NCI-H2196 treated with DMSO at 0.1 percent for 48 hours (cell line): Measurements from ENCODE around the gene KMO.

Experiments used
- DNase-seq: peaks from one replicate; lab custom pipeline; 2025; ENCODE audit not compliant: unreplicated experiment; lab: John Stamatoyannopoulos, UW

The KMO gene

GRCh38 chr1:241532162-241532531 is at the start of gene KMO:
TSS of gene KMO (plus strand) at chr1:241532378. CDS start at chr1:241532445, 67 bp downstream.
- no peak for DNase-seq

- DNase-seq: no peak
Measured at GRCh38 chr1:241482761-241483250, 49.4 kb upstream of the KMO start.

GRCh38 chr1:241485145-241485544 is 47.0 kb upstream of the KMO start:
- DNase-seq: no peak

GRCh38 chr1:241485554-241485992 is 46.6 kb upstream of the KMO start:
- no peak for DNase-seq

GRCh38 chr1:241488739-241489138 is 43.4 kb upstream of the KMO start:
- no peak for DNase-seq

- DNase-seq: no peak
Measured at GRCh38 chr1:241495741-241496140, 36.4 kb upstream of the KMO start.

- no peak for DNase-seq
Measured at GRCh38 chr1:241499910-241500309, 32.3 kb upstream of the KMO start.

GRCh38 chr1:241503444-241503843 is 28.7 kb upstream of the KMO start:
- DNase-seq: no peak

- no peak for DNase-seq
Measured at GRCh38 chr1:241507189-241507863, 24.9 kb upstream of the KMO start.

GRCh38 chr1:241513378-241513777 is 18.8 kb upstream of the KMO start:
- DNase-seq: no peak

GRCh38 chr1:241518476-241519307 is 13.5 kb upstream of the KMO start:
- no peak for DNase-seq

- DNase-seq: peak; percentile 84
Measured at GRCh38 chr1:241519308-241520079, 12.7 kb upstream of the KMO start, which contains the start of gene FH. TSS of gene FH (minus strand) at chr1:241519755. CDS start at chr1:241519722, 33 bp downstream.

GRCh38 chr1:241520080-241520465 is 12.1 kb upstream of the KMO start:
- no peak for DNase-seq

- DNase-seq: no peak
Measured at GRCh38 chr1:241521718-241522117, 10.5 kb upstream of the KMO start.

- DNase-seq: no peak
Measured at GRCh38 chr1:241525026-241525425, 7.2 kb upstream of the KMO start.

GRCh38 chr1:241527146-241527545 is 5.0 kb upstream of the KMO start:
- DNase-seq: no peak

GRCh38 chr1:241531195-241532161 is 700 bp upstream of the KMO start:
- peak; percentile 10 for DNase-seq

- no peak for DNase-seq
Measured at GRCh38 chr1:241532864-241533263, 686 bp downstream of the KMO start.

GRCh38 chr1:241533326-241534115 is 1.3 kb downstream of the KMO start:
- no peak for DNase-seq
